Stimulated activated CD4-positive, alpha-beta T cell treated with anti-CD3 and anti-CD28 coated beads, Interleukin-12 subunit alpha, Interleukin-12 subunit beta, amount 100 ng/mL, for 4 hours (primary cell): Measurements from ENCODE around the gene SLC9A5.

Experiments
- DNase-seq: peaks from one replicate; pipeline ENCODE4 v3.0.0-alpha.2; 2020

The SLC9A5 gene

GRCh38 chr16:67248401-67249177, at the start of gene SLC9A5:
Gene SLC9A5 (plus strand): TSS chr16:67248979. CDS start chr16:67249015, 36 bp downstream.
- DNase-seq: peak; percentile 34

GRCh38 chr16:67199011-67199807, 49.6 kb upstream of the SLC9A5 start, which contains the start of gene ELMO3:
Gene ELMO3 (plus strand): TSS chr16:67199131. CDS start chr16:67199327, 196 bp downstream.
- no peak for DNase-seq

GRCh38 chr16:67199808-67200198, 49.0 kb upstream of the SLC9A5 start:
- no peak for DNase-seq

- DNase-seq: no peak
Observed at GRCh38 chr16:67200491-67200890, 48.3 kb upstream of the SLC9A5 start.

GRCh38 chr16:67201411-67202345, 47.1 kb upstream of the SLC9A5 start:
- no peak for DNase-seq

- DNase-seq: no peak
Observed at GRCh38 chr16:67202426-67202825, 46.4 kb upstream of the SLC9A5 start.

GRCh38 chr16:67202956-67203493, 45.8 kb upstream of the SLC9A5 start:
- DNase-seq: no peak

- no peak for DNase-seq
Observed at GRCh38 chr16:67204076-67204475, 44.7 kb upstream of the SLC9A5 start.

- DNase-seq: no peak
Observed at GRCh38 chr16:67206129-67206837, 42.5 kb upstream of the SLC9A5 start.

- DNase-seq: no peak
Observed at GRCh38 chr16:67206838-67207248, 41.9 kb upstream of the SLC9A5 start.

- no peak for DNase-seq
Observed at GRCh38 chr16:67207249-67208091, 41.3 kb upstream of the SLC9A5 start.

GRCh38 chr16:67208154-67208896, 40.5 kb upstream of the SLC9A5 start:
- no peak for DNase-seq

- DNase-seq: no peak
Observed at GRCh38 chr16:67209565-67209964, 39.2 kb upstream of the SLC9A5 start.

- no peak for DNase-seq
Observed at GRCh38 chr16:67210069-67210937, 38.5 kb upstream of the SLC9A5 start.

- DNase-seq: no peak
Observed at GRCh38 chr16:67211674-67212073, 37.1 kb upstream of the SLC9A5 start.

- no peak for DNase-seq
Observed at GRCh38 chr16:67212766-67213165, 36.0 kb upstream of the SLC9A5 start.

- no peak for DNase-seq
Observed at GRCh38 chr16:67213197-67214019, 35.4 kb upstream of the SLC9A5 start.

- DNase-seq: no peak
Observed at GRCh38 chr16:67215706-67216105, 33.1 kb upstream of the SLC9A5 start.
